Psoas muscle (tissue), 8 donors: ENCODE results near the gene ZNF839. TPM values are rescaled to one million over a fixed set of nuclear protein-coding genes. Genes with fewer than 3 reads are reported as not detected.

Source experiments
- ATAC-seq, 4 donors: fragments of 200-7000 bp; cut with Tn5 transposase; one replicate each; pipeline ENCODE4 v1.9.1; 2020; ENCODE audit warnings: moderate library complexity in 3 of 4, mild to moderate bottlenecking in 2 of 4
- DNase-seq, 2 donors: peaks; one replicate each; pipeline ENCODE4 v3.0.0-alpha.2; 2020
- H3K27ac ChIP-seq: fragments of 200-600 bp; one replicate; pipeline ENCODE4 v1.8.0; 2022
- H3K27me3 ChIP-seq, 3 donors: fragments of 200-600 bp in 1 of 3; one replicate each; pipeline versions ENCODE4 v1.6.1 to v1.8.0; 2013 to 2022; ENCODE audit warnings: low read length in 2 of 3, mild to moderate bottlenecking in 2 of 3, moderate library complexity in 1 of 3; ENCODE audit not compliant: insufficient read depth in 3 of 3
- H3K36me3 ChIP-seq, 2 donors: fragments of 200-600 bp in 1 of 2; one replicate each; pipeline versions ENCODE4 v1.6.1 to v1.8.0; 2013 to 2022; ENCODE audit warnings: low read depth in 1 of 2, mild to moderate bottlenecking in 1 of 2, moderate library complexity in 1 of 2; ENCODE audit not compliant: insufficient read depth in 1 of 2
- H3K4me1 ChIP-seq: fragments of 200-600 bp; one replicate; pipeline ENCODE4 v1.8.0; 2022
- H3K4me3 ChIP-seq: fragments of 200-600 bp; one replicate; pipeline ENCODE4 v1.8.0; 2022; ENCODE audit warnings: mild to moderate bottlenecking
- H3K9me3 ChIP-seq: fragments of 200-600 bp; one replicate; pipeline ENCODE4 v1.8.0; 2022
- CTCF ChIP-seq: fragments of 200-600 bp; IDR thresholded peaks from one replicate; pipeline ENCODE4 v1.8.0; 2022; ENCODE audit warnings: antibody characterized with exemption
- WGBS, 3 donors: extraction: QIAGEN DNeasy Blood & Tissue Kit; methylation state at CpG; one replicate each; pipeline versions ENCODE4 v1.1.6 to v1.1.7; 2013; 5-methylcytosine and 5-hydroxymethylcytosine counted together
- intact Hi-C, 2 donors: fragments of 100-400 bp; cut with DNase I; formaldehyde crosslinking; loops; one replicate each; pipeline versions ENCODE4 v1.11.0 to v1.14.2; 2022
- polyA plus RNA-seq, 3 donors: library from polyadenylated mRNA; stranded (reverse); fragments of 200-250 nt; gene quantifications; one replicate each; pipeline ENCODE4 v1.2.3, GENCODE V29; 2013
- total RNA-seq, 4 donors: library from RNA; stranded (reverse); fragmentation: NEBNext Ultra II Directional in 2 of 4; extraction: Animal tissue kit (Norgen Biotek cat#: 25700) in 2 of 4; gene quantifications; one replicate each; pipeline versions ENCODE4 v1.2.1 to v1.2.4, GENCODE V29; 2021 to 2023
- donor health status: healthy with polysubstance abuse.
- donor health status: DM: no; HTN: no; CAD: no; lungs with moderate emphysema.
- donor health status: Bipolar disorder and iron deficiency.
- donor health status: healthy.
- donor health status: DM: yes; HTN: yes; CAD: no.
- donor health status: DM: no; HTN: no; CAD: no.
- donor health status: DM: no; HTN: no; CAD: no.
- donor health status: DM: yes; HTN: yes; CAD: no.

ZNF839 gene
- total and polyA plus RNA-seq, 7 donors = 4.6 to 18.2 (median 10.0) TPM

- peaks cover 29% of the 10 kb centered on the region for H3K4me1 ChIP-seq
- no peak for TF ChIP-seq CTCF
- peak overlapping the region; percentile 99 for H3K27ac ChIP-seq
- ATAC-seq (no peak), DNase-seq (no peak)
- no peaks in the 10 kb centered on the region for H3K9me3 ChIP-seq
- peak overlapping the region; percentile 85 for H3K4me3 ChIP-seq
- H3K36me3 ChIP-seq = peaks cover 0 to 17% of the 10 kb centered on the region in 2 donors
- intact Hi-C loops = loop anchor here in 1 of 2 donors (5.0 kb wide), 1 partner anchor 191 kb away; no protein-coding TSS in a partner anchor
- 79 to 87% (median 81%) methylated on average over 17 of the region's 17 CpGs for WGBS, 3 donors
- H3K27me3 ChIP-seq = no peaks in the 10 kb centered on the region
These were observed 1.3 kb downstream of the ZNF839 start for GRCh38 chr14:102320671-102321455.

GRCh38 chr14:102321456-102322422, 2.2 kb downstream of the ZNF839 start:
- no peaks in the 10 kb centered on the region for H3K27me3 ChIP-seq
- ATAC-seq (no peak), DNase-seq (no peak)
- H3K4me3 ChIP-seq = no peak overlapping the region
- H3K27ac ChIP-seq = no peak overlapping the region
- H3K36me3 ChIP-seq = peaks cover 0 to 26% of the 10 kb centered on the region in 2 donors
- TF ChIP-seq CTCF = no peak
- intact Hi-C loops = loop anchor here in 1 of 2 donors (5.0 kb wide), 1 partner anchor 191 kb away; no protein-coding TSS in a partner anchor
- 87 to 91% (median 88%) methylated on average over 12 of the region's 12 CpGs for WGBS, 3 donors
- no peaks in the 10 kb centered on the region for H3K9me3 ChIP-seq
- H3K4me1 ChIP-seq = peaks cover 20% of the 10 kb centered on the region

- H3K27ac ChIP-seq = peak overlapping the region; percentile 41
- intact Hi-C loops = loop anchor here in 1 of 2 donors (5.0 kb wide), 1 partner anchor 189 kb away; no protein-coding TSS in a partner anchor
- no peaks in the 10 kb centered on the region for H3K9me3 ChIP-seq
- no peaks in the 10 kb centered on the region for H3K27me3 ChIP-seq
- H3K4me1 ChIP-seq = peaks cover 19% of the 10 kb centered on the region
- peaks cover 0 to 26% of the 10 kb centered on the region in 2 donors for H3K36me3 ChIP-seq
- DNase-seq (peak; percentile 80 to 92), ATAC-seq (peak in 3 of 4 donors; percentile 43 to 57 (median 51))
- peak; percentile 43 for TF ChIP-seq CTCF
- no peak overlapping the region for H3K4me3 ChIP-seq
- WGBS, 3 donors = 19 to 24% (median 21%) methylated on average over 8 of the region's 8 CpGs
These were observed 3.6 kb downstream of the ZNF839 start for GRCh38 chr14:102323102-102323501.

- no peak overlapping the region for H3K4me3 ChIP-seq
- no peaks in the 10 kb centered on the region for H3K27me3 ChIP-seq
- peaks cover 0 to 26% of the 10 kb centered on the region in 2 donors for H3K36me3 ChIP-seq
- peaks cover 6% of the 10 kb centered on the region for H3K4me1 ChIP-seq
- DNase-seq = no peak
- WGBS, 3 donors = 78 to 81% (median 81%) methylated on average over 9 of the region's 9 CpGs
- no peaks in the 10 kb centered on the region for H3K9me3 ChIP-seq
- no peak for TF ChIP-seq CTCF
- ATAC-seq = no peak
- intact Hi-C loops = no loop called here
- H3K27ac ChIP-seq = no peak overlapping the region
These were observed 6.3 kb downstream of the ZNF839 start for GRCh38 chr14:102325791-102326345.
